Measurements from ENCODE around the gene REEP2. TPM values are rescaled to one million over a fixed set of nuclear protein-coding genes. Genes with fewer than 3 reads are reported as not detected.

Gene REEP2
- total and polyA plus RNA-seq, 2 experiments from 2014 or later, result 20.5 to 29.8 TPM

GRCh38 chr5:138391859-138392386 lies 46.9 kb upstream of the REEP2 start:
- no peaks in the 10 kb centered on the region for H3K9me2 ChIP-seq (ENCODE audit: insufficient read depth)
- H3K9me3 Mint-ChIP-seq, result no peaks in the 10 kb centered on the region
- no peak for DNase-seq (ENCODE audit: low spot score)
- H3K27ac Mint-ChIP-seq, result no peak overlapping the region
- no peaks in the 10 kb centered on the region for H3K4me1 Mint-ChIP-seq
- no peak for TF ChIP-seq ZNF331 (CRISPR knock-in tag; IDR thresholded peaks at IDR 0.05; ENCODE audit: low read depth)
- no peak for TF ChIP-seq JUNB (IDR thresholded peaks at IDR 0.05; ENCODE audit: unreplicated experiment)
- TF ChIP-seq CREB1 (CRISPR knock-in tag; IDR thresholded peaks at IDR 0.05; ENCODE audit: low read depth), result no peak
- no peak for TF ChIP-seq ZNF462 (CRISPR knock-in tag; IDR thresholded peaks at IDR 0.05)
- TF ChIP-seq CTCF (conservative IDR thresholded peaks at IDR 0.05; ENCODE audit: low read depth in 2 of 2), result no peak
- no peak for TF ChIP-seq STAT1 (IDR thresholded peaks at IDR 0.05; ENCODE audit: unreplicated experiment)
- no peak for TF ChIP-seq POLR2AphosphoS5 (IDR thresholded peaks at IDR 0.05; ENCODE audit: low read depth)
- no peak for TF ChIP-seq EZH2phosphoT487 (IDR thresholded peaks at IDR 0.05; ENCODE audit: unreplicated experiment)
- no peak for TF ChIP-seq REST (IDR thresholded peaks at IDR 0.05; ENCODE audit: unreplicated experiment)
- no peak for TF ChIP-seq ETS1 (IDR thresholded peaks at IDR 0.05)
- TF ChIP-seq EZH2 (IDR thresholded peaks at IDR 0.05; ENCODE audit: low read depth, unreplicated experiment), result no peak
- TF ChIP-seq ZNF114 (CRISPR knock-in tag; IDR thresholded peaks at IDR 0.05), result no peak
- no peak for TF ChIP-seq NANOG (IDR thresholded peaks at IDR 0.05; ENCODE audit: borderline replicate concordance)
- H3F3A ChIP-seq (replicated peaks; ENCODE audit: low read depth), result no peaks in the 10 kb centered on the region
- no peak for ATAC-seq
- H3K36me3 ChIP-seq (ENCODE audit: insufficient read depth), result peaks cover 33% of the 10 kb centered on the region
- H3K4me2 ChIP-seq, result no peak overlapping the region
- no peaks in the 10 kb centered on the region for H3K27me3 Mint-ChIP-seq (ENCODE audit: insufficient read depth, low read depth, poor library complexity)
- no peaks in the 10 kb centered on the region for H3K79me2 ChIP-seq (replicated peaks; ENCODE audit: insufficient read depth)
- no peak overlapping the region for H3K27ac ChIP-seq (ENCODE audit: low read depth)
- H3K36me3 Mint-ChIP-seq (ENCODE audit: low read depth), result peaks cover 45% of the 10 kb centered on the region
- no peak overlapping the region for H3K4me3 ChIP-seq
- no peaks in the 10 kb centered on the region for H3K27me3 ChIP-seq (ENCODE audit: insufficient read depth)
- no peak overlapping the region for H3K4me3 Mint-ChIP-seq
- no peak overlapping the region for H2AFZ ChIP-seq
- no peaks in the 10 kb centered on the region for H3K4me1 ChIP-seq (ENCODE audit: insufficient read depth)
- peaks cover 14% of the 10 kb centered on the region for H4K20me1 ChIP-seq (replicated peaks; ENCODE audit: insufficient read depth)

Measured in GM23338 (cell line).